ENCODE measurements around the gene MYL3. TPM values are rescaled to one million over a fixed set of nuclear protein-coding genes. Genes with fewer than 3 reads are reported as not detected.
A peak's percentile ranks its signal among the peaks of the same experiment; 100 is the strongest.

Gene MYL3
- total RNA-seq, 6 donors from 2014 or later = 1.2 to 6.3 (median 2.6) TPM

GRCh38 chr3:46865031-46865507 lies 1.8 kb upstream of the MYL3 start:
- DNase-seq (peak; percentile 65 to 84), ATAC-seq (ENCODE audit: low FRiP score in 2 of 2) (no peak)
- TF ChIP-seq CTCF (IDR thresholded peaks at IDR 0.05) (no peak), EP300 (IDR thresholded peaks at IDR 0.05) (peak in 1 of 4 donors; percentile 3), POLR2AphosphoS5 (IDR thresholded peaks at IDR 0.05) (peak in 1 of 2 donors; percentile 61)
- no peaks in the 10 kb centered on the region for H3K27me3 ChIP-seq
- H3K36me3 ChIP-seq = no peaks in the 10 kb centered on the region
- peak overlapping the region; percentile 20 to 76 (median 68) for H3K27ac ChIP-seq
- H3K9me3 ChIP-seq = no peaks in the 10 kb centered on the region
- 36 to 50% methylated on average over 9 to 12 of the region's 12 CpGs for WGBS, 2 donors
- H3K4me1 ChIP-seq = peaks cover 28 to 44% (median 39%) of the 10 kb centered on the region in 4 donors
- H3K4me3 ChIP-seq = no peak overlapping the region

DNA sequence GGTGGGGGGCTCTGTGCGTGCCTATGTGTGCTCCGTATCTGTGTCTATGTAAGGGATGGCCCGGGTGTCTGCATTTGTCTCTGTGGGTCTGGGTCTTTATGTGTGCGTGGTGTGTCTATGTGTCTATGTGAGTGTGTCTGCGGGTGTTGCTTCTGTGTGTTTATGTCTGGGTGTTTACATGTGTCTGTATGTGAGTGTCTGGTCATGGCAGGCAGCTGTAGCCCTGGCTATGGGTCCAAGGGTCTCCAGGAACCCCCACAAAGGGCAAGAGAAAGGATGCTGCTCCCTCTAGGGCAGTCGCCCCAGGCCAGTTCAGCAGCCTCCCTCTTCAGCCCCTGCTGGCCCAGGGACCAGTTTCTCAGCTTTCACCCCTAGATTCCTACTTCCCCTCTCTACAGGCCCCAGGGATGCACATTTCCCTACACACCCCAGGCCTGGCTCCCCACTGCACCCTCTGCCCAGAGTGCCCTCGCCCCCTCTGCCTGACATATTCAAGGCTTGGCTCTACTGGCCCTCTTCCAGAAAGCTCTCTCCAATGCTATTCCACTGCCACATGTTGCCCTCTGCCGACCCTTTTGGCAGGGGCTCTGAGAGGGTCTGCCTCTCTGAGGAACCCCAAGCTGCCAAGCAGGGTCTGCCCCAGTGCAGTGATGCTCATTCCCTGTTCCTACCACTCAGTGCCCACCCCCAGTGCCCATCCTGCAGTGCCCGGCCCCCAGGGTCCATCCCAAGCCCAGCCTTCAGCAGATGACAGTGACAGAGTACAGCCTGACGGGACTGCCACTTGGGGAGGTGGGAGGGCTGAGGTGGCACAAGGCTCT lies 1.0 kb upstream of the MYL3 start:
- Histone ChIP-seq H3K36me3 (no peaks in the 10 kb centered on the region), H3K27me3 (no peaks in the 10 kb centered on the region), H3K27ac (peak overlapping the region in 3 of 4 donors; percentile 62 to 76 (median 74)), H3K9me3 (no peaks in the 10 kb centered on the region), H3K4me1 (peaks cover 28 to 44% (median 39%) of the 10 kb centered on the region in 4 donors), H3K4me3 (no peak overlapping the region)
- DNase-seq = peak in 1 of 2 donors; percentile 26
- TF ChIP-seq POLR2A (IDR thresholded peaks at IDR 0.05) = no peak
- TF ChIP-seq EP300 (IDR thresholded peaks at IDR 0.05) = no peak
- ATAC-seq (ENCODE audit: low FRiP score in 2 of 2) = no peak
- 71 to 73% methylated on average over 9 to 10 of the region's 10 CpGs for WGBS, 2 donors

GRCh38 chr3:46862369-46863025 lies 747 bp downstream of the MYL3 start:
- H3K9me3 ChIP-seq = no peaks in the 10 kb centered on the region

GRCh38 chr3:46861605-46862368 lies 1.5 kb downstream of the MYL3 start:
- 78 to 86% methylated on average over 1 to 12 of the region's 12 CpGs for WGBS, 2 donors
- Histone ChIP-seq H3K9me3 (no peaks in the 10 kb centered on the region), H3K36me3 (no peaks in the 10 kb centered on the region), H3K4me3 (no peak overlapping the region), H3K4me1 (peaks cover 9 to 24% (median 19%) of the 10 kb centered on the region in 4 donors), H3K27me3 (no peaks in the 10 kb centered on the region), H3K27ac (no peak overlapping the region)
- ATAC-seq (ENCODE audit: low FRiP score in 2 of 2) = no peak
- DNase-seq = peak in 1 of 2 donors; percentile 3
- TF ChIP-seq EP300 (IDR thresholded peaks at IDR 0.05) = peak in 1 of 4 donors; percentile 23
- TF ChIP-seq POLR2AphosphoS5 (IDR thresholded peaks at IDR 0.05) = peak in 1 of 2 donors; percentile 16
- no peak for TF ChIP-seq POLR2A (IDR thresholded peaks at IDR 0.05)
- no peak for TF ChIP-seq CTCF (IDR thresholded peaks at IDR 0.05)

More at GRCh38 chr3:46862369-46863025, 747 bp downstream of the MYL3 start:
- Histone ChIP-seq H3K27ac (no peak overlapping the region), H3K4me3 (no peak overlapping the region), H3K27me3 (no peaks in the 10 kb centered on the region), H3K4me1 (peaks cover 16 to 31% (median 25%) of the 10 kb centered on the region in 4 donors), H3K36me3 (no peaks in the 10 kb centered on the region)
- DNase-seq (no peak), ATAC-seq (ENCODE audit: low FRiP score in 2 of 2) (no peak)
- WGBS, 2 donors = 92 to 93% methylated on average over 4 to 5 of the region's 7 CpGs
- TF ChIP-seq EP300 (IDR thresholded peaks at IDR 0.05) (no peak), POLR2AphosphoS5 (IDR thresholded peaks at IDR 0.05) (no peak), CTCF (IDR thresholded peaks at IDR 0.05) (no peak), POLR2A (IDR thresholded peaks at IDR 0.05) (no peak)
